HG03095 (cell line): ENCODE results near the gene TRMU.

Experiments
- ATAC-seq: cut with Tn5 transposase; IDR thresholded peaks from one replicate; pipeline ENCODE4 v1.9.1; 2021; ENCODE audit warnings: moderate library complexity; ENCODE audit not compliant: unreplicated experiment

Gene TRMU

DNA sequence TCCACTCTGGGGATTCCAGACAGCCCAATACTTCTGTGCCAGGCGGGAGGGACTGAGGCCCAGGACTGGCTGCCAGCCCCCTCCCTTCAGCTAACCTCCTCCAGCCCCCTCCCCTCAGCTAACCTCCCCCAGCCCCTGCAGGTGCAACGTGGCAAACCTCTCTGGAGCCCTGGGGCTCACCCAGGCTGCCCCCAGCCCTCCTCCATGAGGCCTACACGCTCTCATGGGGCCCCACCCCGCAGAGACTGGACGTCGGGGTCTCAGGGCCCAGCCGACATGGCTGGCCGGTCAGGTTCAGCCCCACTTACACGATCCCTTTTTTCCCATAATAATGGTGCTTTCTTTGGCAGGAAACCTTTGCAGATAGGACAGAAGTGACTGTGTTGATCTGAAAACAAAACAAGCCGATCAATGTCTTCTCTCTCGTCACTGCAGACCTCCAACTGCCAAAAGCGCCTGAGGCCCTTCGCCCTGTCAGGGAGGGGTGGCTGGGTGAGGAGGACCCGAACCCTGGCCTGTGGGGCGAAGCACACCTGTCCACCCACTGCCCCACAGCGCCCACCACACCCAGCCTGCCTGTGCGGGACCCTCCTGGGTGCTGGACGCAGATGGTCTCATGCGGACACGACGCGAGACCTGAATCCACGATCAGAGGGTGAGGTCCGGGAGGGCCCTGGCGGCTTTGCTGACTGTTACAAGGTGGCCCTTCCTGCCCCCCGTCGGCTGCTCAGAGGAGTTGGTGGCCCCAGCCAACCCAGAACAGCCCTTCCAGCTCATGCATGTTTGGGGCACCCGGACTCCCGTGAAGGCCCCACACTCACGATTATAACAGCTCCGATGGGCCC lies 33.6 kb downstream of the TRMU start:
- no peak for ATAC-seq

DNA sequence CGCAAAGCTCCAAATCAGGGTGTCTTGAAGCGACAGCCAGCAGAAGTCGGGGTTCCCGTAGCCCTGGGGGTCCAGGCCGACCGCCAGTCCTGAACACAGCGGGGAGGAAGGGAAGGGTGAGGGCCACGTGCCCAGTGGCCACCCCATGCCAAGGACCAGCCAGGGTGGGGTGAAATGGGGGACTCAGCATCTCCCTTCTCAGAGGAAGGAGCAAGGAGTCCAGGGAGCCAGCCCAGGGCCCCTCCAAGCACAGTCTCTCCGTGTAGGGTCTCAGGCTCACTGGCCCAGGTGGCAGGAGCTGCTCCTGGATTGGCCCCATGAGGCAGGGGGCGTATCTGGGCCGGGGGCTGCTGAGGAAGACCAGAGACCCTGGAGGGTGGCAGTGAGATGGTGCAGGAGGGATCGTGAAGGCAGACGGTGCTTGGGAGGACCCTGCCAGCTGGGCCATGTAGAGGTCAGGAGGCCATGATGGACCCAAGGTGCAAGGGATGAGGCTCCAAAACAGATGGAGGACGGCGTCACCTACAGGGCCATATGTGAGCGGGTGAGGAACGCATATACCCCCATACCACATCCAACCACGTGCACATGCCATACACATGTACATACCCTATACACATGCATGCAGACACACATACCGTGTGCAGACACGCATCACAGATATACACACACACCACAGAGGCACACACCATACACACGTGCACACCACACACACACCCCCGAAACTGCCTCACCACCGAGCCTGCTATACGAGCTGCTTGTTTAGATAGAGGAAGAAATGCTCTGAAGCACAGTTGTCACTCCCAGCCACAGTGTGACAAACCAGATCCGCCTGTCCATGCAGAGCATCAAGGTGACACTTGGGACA lies 34.4 kb downstream of the TRMU start:
- ATAC-seq = no peak

DNA sequence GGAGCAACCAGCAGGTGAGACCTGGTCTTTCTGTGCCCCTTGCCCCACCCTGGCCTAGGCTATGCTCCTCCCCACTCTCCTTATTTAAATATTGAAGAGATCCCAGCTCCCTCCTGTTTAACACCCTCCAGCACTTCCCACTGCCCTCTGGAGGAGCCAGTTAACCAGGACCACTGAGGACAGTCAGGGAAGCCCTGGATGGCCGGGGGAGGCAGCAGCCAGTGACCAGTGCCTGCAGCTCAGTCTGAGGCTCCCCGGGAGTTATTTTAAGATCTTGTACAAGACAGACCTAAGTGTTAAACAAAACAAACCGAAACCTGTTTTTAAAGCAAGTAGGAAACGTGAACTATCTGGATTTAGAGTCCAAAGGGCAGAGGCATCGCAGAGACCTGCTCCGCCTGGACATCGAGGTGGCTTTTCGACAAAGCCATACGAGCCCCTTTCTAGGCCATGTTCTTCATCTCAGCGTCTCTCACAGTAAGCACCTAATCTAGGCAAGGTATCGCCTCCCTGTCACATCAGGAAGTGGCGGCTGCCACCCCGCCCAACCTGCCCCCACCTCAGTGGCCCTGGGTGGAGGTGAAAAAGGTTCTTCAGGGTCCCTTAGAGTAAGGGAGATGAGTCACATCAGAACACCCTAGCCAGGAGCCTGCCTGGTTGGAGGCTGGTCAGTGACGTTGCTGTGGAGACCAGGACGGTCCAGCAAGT lies 35.2 kb downstream of the TRMU start:
- ATAC-seq = no peak

DNA sequence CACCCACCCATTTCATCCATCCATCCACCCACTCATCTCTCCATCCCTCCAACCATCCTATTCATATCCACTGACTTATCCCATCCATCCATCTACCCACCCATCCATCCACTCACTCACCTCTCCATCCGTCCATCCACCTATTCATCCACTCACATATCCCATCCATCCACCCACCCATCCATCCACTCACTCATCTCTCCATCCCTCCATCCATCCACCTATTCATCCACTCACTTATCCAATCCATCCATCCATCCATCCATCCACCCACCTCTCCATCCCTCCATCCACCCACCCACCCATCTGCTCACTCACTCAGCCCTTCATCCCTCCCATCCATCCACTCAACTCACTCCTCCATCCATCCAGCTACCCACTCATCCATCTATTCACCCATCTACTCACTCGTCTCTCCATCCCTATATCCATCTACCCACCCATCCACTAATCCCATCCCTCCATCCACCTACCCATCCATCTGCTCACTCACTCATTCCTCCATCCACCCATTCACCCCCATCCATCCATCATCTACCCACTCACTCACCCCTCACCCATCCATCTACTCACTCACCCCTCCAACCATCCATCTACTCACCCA lies 36.2 kb downstream of the TRMU start:
- ATAC-seq = no peak

DNA sequence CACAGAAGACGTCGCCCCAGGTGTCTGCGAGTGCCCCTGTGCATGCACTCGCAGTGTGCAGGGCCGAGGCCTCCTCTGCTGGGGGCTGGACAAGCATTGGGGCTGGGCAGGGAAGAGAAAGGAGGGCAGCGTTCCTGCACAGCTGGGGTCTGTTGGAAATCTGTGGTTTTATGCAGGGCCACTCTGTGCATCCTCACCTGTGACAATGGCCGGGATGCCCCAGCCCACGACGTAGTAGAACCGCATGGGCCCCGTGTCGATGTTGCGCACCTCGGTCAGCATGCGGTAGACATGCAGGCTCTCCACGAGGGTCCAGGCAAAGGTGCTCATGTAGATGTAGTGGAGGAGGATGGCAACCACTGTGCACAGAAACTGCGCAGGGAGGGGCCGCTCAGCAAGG lies 37.2 kb downstream of the TRMU start:
- ATAC-seq = no peak

DNA sequence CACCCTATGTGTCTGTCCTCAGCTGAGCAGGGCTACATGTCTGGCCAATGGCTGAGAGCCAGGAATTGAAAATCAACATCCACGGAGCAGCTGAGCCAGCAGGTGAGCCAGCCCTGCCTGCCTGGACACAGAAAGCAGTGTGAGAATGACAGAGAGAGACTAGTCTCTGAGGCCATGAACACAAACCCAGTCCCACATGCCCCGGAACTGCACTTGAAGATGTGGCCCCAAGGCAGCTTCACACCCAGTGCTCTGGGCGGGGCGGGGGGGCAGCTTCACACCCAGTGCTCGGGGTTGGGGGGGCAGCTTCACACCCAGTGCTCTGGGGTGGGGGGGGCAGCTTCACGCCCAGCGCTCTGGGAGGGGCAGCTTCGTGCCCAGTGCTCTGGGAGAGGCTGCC lies 37.6 kb downstream of the TRMU start:
- ATAC-seq = no peak

DNA sequence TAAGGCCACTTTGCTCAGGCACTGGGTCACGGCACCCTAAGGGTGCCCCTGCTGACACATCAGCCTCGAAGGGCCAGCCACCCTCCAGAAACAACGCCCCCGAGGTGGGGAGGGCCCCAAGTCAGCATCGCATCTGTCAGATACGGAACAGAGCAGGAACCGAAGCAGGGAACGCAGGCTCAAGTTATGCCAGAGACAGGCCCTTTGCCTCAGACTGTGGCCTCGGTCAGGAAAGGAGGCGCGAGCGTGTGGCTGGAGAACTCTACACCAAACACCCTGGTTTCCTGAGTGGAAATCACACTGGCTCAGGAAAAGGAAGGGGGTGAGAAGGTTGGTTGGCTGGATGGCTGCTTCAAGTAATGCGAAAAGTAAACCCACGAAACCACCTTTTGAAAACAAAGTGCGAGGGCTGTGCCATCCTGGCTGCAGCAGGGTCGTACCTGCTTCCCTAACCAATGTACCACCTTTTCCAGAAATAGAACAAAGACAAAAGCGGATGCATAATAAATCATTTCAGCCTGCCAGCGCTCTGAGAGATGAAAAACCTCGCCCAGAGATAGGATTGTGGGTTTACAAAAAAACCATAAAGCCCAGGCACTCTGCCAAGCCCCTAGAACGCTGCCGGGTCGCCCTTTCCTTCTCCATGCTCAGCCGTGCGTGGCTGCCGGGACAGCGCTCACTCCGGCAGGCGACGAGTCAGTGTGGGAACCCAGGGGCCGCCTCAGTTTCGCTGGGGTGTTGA lies 38.6 kb downstream of the TRMU start:
- ATAC-seq = no peak

DNA sequence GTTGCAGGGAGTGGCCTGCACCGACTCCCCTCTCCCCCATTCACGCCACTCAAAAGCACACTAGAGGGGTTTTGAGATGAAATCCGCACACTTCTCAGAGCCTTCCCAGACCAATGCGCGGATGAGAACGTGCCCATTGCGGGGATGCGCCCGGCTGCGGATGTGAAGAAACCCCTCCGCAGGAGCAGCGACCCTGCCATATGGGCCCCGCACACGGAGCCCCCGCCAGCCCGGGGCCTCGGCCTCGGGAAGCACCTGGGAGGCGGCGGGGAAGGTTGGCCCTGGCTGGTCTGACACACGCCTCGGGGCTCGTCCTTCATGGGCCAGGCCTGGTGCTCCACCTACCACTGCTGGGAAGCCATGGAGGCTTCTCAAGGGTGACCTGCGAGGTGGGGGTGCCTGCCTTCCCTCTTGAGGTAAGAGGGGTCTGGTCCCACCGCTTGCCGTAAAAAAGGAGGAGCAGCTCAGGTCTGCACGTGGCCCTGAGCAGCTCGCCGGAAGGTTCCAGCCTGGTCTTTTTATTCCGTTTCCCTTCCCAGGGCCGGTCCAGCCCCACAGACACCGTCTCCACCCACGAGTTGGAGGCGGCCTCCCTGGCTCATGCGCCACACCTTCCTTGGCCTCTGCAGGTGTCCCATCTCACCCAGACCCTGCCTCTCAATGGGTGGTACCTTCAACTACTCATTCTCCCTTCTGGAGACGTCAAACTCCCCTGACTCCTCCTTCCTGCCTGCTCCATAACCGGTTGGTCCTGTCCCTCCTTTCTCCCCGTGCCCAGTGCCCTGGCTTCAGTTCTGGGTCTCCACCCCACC lies 39.4 kb downstream of the TRMU start:
- ATAC-seq = no peak

DNA sequence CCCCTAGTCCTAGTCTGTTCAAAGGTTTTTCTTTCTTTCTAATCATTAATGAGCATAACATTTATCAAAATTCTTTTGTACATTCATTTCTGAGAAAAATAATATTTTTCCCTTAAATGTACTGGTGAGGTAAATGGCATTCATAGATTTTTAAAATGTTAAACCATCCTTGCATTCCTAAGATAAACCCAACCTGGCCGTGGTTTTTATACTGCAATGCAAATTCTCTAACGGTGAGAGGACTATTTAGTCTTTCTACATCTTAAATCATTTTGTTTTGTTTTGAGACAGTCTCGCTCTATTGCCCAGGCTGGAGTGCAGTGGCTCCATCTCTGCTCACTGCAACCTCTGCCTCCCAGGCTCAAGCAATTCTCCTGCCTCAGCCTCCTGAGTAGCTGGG lies 40.6 kb downstream of the TRMU start:
- ATAC-seq = no peak

DNA sequence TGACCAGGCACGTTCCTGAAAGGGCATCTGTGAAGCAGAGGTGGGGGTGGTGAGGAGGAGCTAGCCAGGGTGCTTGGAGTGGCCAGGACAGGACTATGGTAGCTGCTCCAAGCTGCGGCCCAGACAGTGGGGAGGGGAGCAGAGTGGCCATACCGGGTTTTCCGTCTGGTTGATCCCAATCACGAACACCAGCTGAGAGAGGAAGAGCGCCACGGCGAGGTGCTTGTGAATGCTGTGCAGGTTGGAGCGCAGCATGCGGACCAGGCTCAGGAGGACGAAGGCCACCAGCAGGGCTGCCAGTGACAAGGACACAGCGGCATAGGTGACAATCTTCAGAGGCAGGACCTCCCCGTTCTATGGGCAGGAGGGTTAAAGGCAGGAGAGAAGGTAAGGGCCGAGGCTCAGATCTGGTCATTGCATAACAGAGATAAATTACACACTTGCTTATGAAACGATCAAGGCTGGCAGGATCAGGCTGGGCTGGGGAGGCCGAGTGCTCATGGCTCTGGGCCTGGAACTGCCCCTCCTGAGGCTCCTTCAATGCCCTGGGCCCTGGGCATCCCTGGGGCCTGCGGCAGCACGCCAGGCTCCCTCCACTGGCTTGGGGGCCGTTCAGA lies 41.5 kb downstream of the TRMU start:
- ATAC-seq = no peak

DNA sequence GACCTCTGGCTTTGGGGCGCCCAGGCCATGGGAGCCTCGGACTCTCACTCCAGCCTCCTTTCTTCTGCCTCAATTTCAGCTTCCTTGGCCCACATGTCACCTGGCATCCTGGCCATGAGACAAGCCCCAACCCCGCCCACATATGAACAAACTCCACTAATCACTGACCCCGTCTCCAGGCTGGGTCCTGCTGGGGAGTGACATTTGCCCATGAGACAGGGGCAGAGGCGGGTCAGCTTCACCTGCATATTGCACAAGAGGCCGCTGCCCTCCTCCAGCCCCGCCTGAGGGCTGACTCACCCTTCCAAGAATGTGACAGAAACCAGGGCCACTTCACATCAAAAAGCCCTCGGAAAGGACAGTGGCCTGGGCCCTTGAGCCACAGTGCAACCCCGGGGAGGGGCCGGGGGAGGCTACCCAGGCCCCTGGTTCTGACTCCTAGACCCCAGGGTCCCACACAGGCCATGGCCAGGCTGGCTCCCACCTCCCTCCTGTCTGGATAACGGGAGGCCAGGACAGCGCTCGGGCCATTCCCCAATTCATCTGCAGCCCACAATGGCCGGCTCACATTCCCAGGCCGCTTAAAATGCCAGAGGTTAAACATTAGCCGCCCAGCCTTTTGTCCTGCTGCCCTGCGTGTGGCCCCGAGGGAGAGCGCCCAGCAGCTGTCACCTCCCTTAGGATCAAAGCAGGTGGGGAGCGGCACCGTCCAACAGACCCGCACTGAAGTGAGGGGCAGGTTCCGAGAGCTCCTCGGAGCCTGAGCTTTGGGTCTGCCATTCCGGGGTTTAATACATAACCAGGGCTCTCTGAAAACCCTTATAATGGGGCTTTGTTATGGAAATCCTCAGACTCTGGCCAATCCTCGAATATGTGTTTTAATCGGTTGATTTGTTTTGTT lies 42.3 kb downstream of the TRMU start:
- ATAC-seq = no peak

DNA sequence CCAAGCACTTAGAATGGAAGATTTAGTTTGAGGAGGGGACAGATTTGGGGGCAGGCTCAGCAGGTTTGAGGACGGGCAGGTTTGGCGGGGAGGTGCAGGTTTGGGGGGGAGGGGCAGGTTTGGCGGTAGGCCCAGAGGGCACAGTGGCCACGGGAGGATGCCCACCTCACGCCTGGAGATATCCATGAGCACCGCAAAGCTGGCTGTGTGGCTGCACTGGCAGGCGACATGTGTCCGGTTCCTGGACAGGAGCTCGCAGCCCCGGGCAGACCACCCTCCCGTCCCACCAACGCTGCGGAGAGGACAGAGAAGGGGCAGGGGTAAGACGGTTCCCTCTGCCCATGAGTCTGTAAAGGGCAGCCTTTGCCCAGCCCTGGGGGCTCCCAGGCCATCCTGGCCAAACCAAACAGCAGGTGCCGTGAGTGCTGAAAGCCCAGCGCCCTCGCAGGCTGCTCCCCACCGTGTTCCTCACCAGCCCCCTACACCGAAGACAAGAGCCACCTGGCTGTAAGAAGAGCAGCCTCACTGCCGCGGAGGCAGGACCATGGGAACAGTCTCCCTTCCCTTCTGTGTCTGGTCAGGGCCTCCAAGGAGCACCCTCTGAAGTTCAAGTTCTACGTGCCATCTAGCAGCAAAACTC lies 43.0 kb downstream of the TRMU start:
- ATAC-seq = no peak

DNA sequence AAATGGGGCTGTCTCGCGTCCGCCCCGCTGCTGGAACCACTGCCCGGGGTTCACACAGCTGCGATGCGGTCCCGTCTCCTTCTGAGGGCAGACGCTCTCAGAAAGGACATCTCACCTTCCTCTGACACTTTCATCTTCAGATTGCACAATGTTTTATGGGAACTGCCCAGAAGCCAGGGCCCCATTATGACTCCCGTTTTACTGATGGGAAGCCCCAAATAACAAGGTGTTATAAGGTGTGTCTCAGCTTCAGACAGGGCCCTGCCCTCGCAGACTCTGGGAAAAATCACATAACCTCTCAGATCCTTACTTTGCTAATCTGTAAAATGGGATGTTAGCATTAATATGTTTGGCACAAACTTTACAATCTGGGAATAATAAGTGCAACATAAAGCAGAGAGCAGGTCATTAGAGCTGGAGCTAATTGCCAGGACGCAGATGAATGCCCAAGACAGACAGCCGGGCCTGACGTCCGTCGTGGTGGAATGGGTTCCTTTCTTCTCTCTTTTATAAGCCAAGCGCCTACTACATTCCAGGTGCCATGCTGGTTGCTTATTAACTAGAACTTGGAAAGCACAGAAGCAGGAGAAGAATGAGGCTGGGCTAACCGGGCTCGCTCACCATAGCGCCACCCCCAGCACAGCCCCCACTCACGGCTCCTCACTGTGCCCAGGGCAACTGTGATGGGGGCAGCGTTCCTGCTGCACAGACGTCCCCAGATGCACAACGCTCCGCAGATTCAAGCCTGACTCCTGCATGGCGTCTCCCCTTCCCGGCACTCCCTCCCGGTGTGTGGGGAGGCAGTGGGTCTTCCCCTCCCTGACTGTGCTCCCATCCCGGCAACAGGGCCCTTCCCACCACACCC lies 43.8 kb downstream of the TRMU start:
- no peak for ATAC-seq

DNA sequence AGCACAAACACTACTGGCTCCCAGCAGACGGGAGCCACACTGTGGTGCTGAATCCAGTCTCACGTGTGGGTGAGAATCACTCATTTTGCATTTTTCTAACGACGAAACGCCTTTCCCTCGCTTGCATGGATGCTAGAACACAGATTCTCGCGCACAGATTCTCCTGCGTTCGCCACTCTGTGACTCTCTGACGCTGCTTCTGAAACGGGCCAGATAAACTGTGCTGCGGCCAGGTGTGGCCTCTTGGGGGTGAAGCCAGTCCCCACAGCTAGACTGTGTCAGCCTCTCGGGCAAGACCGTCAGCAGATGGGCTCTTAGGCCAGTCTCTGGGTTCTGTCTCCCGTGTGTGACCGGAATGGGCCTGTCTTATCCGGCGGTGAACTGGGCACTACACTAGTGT lies 44.6 kb downstream of the TRMU start:
- no peak for ATAC-seq

DNA sequence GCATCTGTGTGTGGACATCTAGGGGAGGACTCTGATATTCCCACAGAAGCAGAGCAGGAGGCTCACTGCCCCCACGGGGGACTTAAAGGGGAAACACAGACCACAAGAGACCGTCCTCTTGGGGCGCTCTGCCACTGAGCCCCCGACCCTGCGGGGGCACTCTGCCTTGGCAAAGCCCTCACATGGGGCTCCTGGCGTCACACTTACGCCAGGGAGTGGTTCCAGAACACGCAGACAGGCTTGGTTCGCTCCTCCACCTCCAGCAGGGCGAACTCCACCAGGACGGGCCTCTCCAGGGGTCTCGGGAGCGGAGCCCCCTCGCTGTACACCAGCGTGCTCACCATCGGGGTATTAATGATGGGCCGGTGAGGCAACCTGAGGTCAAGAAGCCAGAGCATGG lies 45.1 kb downstream of the TRMU start:
- no peak for ATAC-seq

DNA sequence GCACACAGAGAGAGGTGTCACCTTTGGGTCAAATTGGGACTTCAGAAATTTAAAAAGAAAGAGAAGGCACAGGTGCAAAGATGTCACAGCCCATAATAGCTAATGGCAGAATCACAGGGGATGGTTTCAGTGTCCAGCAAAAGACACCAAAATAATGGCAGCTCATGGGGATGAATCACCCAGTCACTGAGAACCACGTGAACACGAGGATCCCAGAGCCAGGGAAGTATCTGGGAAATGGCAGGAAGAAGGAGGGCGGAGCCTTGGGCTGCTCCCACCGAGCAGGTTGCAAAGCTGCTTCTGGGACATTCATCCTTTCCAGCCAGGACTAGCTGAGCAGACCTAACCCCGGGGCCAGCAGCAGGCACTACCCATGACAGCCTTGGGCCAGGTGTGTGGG lies 45.6 kb downstream of the TRMU start:
- no peak for ATAC-seq

DNA sequence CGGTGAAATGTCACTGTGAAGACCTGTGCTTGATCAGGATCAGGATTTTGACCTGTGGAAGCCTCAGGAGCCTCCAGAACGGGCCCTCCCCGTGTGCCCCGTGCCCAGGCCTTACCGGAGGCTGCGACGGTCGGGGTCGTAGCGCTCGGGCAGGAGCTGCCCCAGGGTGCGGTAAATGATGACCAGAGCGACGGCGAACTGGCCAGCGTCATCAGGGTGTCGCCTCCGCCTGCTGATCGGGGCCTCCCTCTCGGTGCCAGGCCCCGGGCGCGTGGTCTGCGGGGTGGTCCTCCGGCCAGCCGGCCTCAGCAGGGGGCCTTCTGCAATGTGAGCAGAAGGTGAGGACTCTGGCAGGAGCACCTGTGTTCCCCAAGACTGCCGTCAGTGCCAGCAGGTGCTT lies 46.2 kb downstream of the TRMU start:
- ATAC-seq = no peak
